ENCODE results near the gene C16orf92. TPM values are rescaled to one million over a fixed set of nuclear protein-coding genes. Genes with fewer than 3 reads are reported as not detected.
"Not testable (repeated sequence)": the region's sequence is repeated elsewhere in the genome, so short reads cannot be mapped to it uniquely, and the experiment has no call there.

The C16orf92 gene
- polyA plus RNA-seq, 3 donors from 2014 or later, result not detected

DNA sequence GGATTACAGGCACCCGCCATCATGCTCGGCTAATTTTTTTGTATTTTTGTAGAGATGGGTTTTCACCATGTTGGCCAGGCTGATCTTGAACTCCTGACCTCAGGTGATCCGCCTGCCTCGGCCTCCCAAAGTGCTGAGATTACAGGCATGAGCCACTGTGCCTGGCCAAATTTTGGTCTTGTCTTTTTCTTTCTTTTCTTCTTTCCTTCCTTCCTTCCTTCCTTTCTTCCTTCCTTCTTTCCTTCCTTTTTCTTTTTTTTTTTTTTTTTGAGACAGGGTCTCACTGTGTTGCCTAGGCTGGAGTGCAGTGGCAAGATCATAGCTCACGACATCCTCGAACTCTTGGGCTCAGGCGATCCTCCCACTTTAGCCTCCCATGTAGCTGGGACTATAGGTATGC lies 7.5 kb upstream of the C16orf92 start:
- not testable (repeated sequence) for H3K36me3 Mint-ChIP-seq, DNase-seq, H3K4me3 Mint-ChIP-seq, H3K4me1 Mint-ChIP-seq, H3K27ac Mint-ChIP-seq, H3K9me3 Mint-ChIP-seq
- peaks cover 4 to 16% (median 12%) of the 10 kb centered on the region in 3 donors for H3K27me3 Mint-ChIP-seq (ENCODE audit: low read depth in 3 of 3)

DNA sequence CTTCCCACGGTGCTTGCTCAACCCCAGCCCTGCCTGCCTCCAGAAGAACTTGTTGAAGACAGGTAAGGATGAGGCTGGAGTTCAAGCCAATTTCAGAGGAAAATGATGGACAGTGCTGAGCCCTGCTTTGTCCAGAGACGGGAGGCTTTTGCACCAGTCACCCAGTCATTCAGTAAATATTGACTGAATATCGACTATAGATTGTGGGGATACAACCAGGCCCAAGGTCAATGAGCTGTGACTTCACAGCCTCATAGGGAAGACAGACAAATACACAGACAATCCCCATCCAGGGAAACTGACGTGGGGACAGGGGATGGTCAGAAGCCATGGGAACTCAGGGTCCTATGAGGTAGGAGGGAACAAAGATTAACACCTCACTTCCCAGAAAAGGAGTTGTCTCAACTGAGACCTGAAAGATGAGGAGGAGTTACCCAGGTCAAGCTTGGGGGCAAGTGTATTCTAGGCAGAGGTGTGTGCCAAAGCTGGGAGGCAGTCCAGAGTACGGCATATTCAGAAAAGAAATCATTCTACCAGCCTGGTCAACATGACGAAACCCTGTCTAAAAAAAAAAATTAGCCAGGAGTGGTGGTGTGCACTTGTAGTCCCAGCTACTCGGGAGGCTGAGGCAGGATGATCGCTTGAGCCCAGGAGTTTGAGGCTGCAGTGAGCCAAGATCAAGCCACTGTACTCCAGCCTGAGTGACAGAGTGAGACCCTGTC lies 6.3 kb upstream of the C16orf92 start:
- Mint-ChIP-seq H3K4me3 (no peak overlapping the region), H3K4me1 (peaks cover 10 to 14% of the 10 kb centered on the region in 2 donors), H3K27me3 (ENCODE audit: low read depth in 3 of 3) (peaks cover 2 to 15% (median 14%) of the 10 kb centered on the region in 3 donors), H3K27ac (no peak overlapping the region), H3K9me3 (peaks cover 0 to 2% (median 0%) of the 10 kb centered on the region in 6 donors), H3K36me3 (no peaks in the 10 kb centered on the region)
- DNase-seq, result no peak

DNA sequence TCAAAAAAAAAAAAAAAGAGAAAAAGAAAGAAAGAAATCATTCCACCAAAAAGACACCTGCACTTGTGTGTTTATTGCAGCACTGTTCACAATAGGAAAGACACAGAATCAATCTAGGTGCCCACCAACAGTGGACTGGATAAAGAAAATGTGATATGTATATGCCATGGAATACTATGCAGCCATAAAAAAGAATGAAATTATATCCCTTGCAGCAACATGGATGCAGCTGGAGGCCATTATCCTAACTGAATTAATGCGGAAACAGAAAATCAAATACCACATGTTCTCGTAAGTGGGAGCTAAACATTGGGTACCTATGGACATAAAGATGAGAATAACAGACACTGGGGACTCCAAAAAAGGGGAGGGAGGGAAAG lies 5.7 kb upstream of the C16orf92 start:
- Mint-ChIP-seq H3K4me1 (peaks cover 8 to 9% of the 10 kb centered on the region in 2 donors), H3K4me3 (no peak overlapping the region), H3K36me3 (no peaks in the 10 kb centered on the region), H3K9me3 (no peaks in the 10 kb centered on the region), H3K27me3 (ENCODE audit: low read depth in 3 of 3) (peaks cover 0 to 14% (median 9%) of the 10 kb centered on the region in 3 donors), H3K27ac (no peak overlapping the region)
- no peak for DNase-seq

DNA sequence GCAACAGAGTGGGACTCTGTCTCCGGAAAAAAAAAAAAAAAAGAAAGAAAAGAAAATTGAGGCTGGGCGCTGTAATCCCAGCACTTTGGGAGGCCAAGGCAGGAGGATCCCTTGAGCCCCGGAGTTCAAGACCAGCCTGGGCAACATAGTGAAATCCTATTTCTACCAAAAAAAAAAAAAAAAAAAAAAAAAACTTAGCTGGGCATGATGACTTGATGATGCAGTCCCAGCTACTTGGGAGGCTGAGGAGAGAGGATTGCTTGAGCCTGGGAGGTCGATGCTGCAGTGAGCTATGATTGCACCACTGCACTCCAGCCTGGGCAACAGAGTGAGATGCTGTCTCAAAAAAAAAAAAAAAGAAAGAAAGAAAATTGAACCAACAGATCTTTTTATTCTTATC lies 5.1 kb upstream of the C16orf92 start:
- H3K9me3 Mint-ChIP-seq, H3K27ac Mint-ChIP-seq, DNase-seq, H3K4me1 Mint-ChIP-seq, H3K4me3 Mint-ChIP-seq, H3K36me3 Mint-ChIP-seq: not testable (repeated sequence)
- peaks cover 0 to 11% (median 7%) of the 10 kb centered on the region in 3 donors for H3K27me3 Mint-ChIP-seq (ENCODE audit: low read depth in 3 of 3)

DNA sequence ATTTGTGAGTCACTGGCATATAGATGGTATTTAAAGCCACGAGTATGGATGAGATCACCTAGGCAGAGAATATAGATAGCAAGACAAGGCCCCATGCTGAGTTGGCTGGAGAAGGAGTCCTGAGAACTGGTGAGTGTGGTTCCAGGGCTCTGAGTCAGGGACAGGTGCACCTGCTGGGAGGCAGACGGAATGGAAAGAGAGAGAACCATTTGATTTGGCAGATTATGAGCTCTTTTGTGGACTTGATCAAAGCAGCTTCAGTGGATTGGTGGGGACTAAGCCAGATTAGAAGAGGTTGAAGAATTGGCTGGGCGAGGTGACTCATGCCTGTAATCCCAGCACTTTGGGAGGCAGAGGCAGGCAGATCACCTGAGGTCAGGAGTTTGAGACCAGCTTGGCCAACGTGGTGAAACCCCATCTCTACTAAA lies 4.3 kb upstream of the C16orf92 start:
- H3K27ac Mint-ChIP-seq, result no peak overlapping the region
- H3K9me3 Mint-ChIP-seq, result no peaks in the 10 kb centered on the region
- H3K4me1 Mint-ChIP-seq, result peaks cover 8 to 9% of the 10 kb centered on the region in 2 donors
- DNase-seq, result no peak
- H3K4me3 Mint-ChIP-seq, result no peak overlapping the region
- no peaks in the 10 kb centered on the region for H3K36me3 Mint-ChIP-seq
- peaks cover 0 to 11% (median 5%) of the 10 kb centered on the region in 3 donors for H3K27me3 Mint-ChIP-seq (ENCODE audit: low read depth in 3 of 3)

DNA sequence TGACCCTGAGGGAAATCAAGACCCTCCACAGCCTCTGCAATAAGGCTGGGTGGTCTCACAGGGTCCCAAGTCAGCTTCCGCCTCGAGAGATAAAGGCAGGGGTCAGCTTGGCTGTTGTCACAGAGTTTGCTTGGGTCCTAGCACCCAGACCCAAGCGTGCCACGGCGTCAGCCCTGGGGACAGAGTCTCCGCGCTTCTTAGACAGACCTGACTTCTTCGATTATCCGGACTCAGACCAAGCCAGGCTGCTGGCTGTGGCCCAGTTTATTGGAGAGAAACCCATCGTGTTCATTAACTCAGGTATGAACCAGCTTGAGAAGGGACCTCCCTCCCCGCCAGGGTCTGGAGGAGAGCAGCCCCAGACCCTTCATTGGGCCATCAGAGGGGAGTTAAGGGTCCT lies 588 bp downstream of the C16orf92 start:
- no peaks in the 10 kb centered on the region for H3K36me3 Mint-ChIP-seq
- H3K4me1 Mint-ChIP-seq, result peaks cover 8 to 9% of the 10 kb centered on the region in 2 donors
- peaks cover 0 to 2% (median 0%) of the 10 kb centered on the region in 6 donors for H3K9me3 Mint-ChIP-seq
- DNase-seq, result no peak
- H3K27me3 Mint-ChIP-seq (ENCODE audit: low read depth in 3 of 3), result peaks cover 2 to 17% (median 5%) of the 10 kb centered on the region in 3 donors
- H3K4me3 Mint-ChIP-seq, result no peak overlapping the region
- no peak overlapping the region for H3K27ac Mint-ChIP-seq

DNA sequence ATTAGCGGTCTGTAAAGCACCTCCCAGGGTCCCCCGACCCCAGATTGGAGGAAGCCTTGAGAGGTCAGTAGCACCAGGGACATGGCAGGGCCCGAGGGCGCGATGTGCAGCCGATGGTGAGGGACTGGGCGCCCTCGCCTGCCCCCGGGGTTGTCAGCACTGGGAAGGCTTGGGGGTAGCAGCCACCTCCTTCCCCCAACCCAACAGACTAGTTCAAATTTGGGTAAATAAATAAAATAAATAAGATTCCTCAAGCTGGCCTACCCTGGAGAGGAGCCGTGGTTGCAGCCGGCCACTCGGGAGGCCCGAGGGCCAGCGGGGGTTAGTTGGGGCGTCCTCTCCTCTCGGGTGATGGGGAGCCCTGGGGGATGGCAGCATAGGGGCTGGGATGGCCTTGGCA lies 1.5 kb downstream of the C16orf92 start:
- peaks cover 2 to 13% (median 7%) of the 10 kb centered on the region in 3 donors for H3K27me3 Mint-ChIP-seq (ENCODE audit: low read depth in 3 of 3)
- peaks cover 0 to 2% (median 0%) of the 10 kb centered on the region in 6 donors for H3K9me3 Mint-ChIP-seq
- no peak for DNase-seq
- no peak overlapping the region for H3K27ac Mint-ChIP-seq
- no peaks in the 10 kb centered on the region for H3K36me3 Mint-ChIP-seq
- peaks cover 8 to 9% of the 10 kb centered on the region in 2 donors for H3K4me1 Mint-ChIP-seq
- no peak overlapping the region for H3K4me3 Mint-ChIP-seq

DNA sequence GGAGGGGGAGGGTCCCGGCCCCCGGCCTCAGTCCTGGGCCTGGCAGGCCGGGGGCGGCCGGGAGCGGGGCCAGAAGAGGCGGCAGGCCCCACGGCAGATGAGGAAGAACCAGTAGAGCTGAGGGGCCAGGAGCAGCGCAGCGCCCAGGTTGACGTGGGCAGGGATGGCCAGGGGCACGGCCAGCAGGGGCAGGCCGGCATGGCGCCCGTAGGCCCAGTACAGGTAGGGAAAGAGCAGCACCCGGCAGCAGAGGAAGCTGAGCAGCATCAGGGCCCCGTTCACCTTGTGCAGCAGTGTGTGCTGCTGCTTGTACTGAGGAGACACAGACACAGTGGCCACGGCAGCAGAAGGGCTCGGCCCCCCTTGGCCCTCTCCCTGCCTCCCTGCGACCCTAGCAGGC lies 2.2 kb downstream of the C16orf92 start:
- H3K27me3 Mint-ChIP-seq (ENCODE audit: low read depth in 3 of 3), result peaks cover 6 to 16% (median 7%) of the 10 kb centered on the region in 3 donors
- H3K4me3 Mint-ChIP-seq, result no peak overlapping the region
- peaks cover 0 to 2% (median 0%) of the 10 kb centered on the region in 6 donors for H3K9me3 Mint-ChIP-seq
- H3K36me3 Mint-ChIP-seq, result no peaks in the 10 kb centered on the region
- H3K4me1 Mint-ChIP-seq, result peaks cover 9 to 10% of the 10 kb centered on the region in 2 donors
- no peak overlapping the region for H3K27ac Mint-ChIP-seq
- DNase-seq, result no peak

DNA sequence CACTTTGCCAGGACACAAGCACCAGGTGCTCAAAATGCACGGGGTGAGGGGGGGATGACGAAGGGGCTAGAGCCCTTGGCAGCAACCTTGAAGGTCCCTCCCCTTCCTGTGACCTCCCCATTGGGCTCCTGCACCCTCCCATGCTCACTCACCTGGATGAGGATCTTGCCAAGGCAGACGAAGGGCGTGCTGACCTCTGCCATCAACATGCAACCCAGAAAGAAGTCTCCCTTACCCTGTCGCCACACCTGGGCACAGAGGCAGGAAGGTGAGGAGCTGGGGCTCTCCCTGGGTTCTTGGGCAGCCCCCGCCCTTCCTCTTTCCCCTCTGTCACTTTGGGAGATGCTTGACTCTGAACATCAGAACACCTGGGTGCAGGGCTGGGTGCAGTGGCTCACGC lies 2.6 kb downstream of the C16orf92 start:
- no peak for DNase-seq
- peaks cover 9 to 10% of the 10 kb centered on the region in 2 donors for H3K4me1 Mint-ChIP-seq
- H3K36me3 Mint-ChIP-seq, result no peaks in the 10 kb centered on the region
- H3K4me3 Mint-ChIP-seq, result no peak overlapping the region
- peaks cover 0 to 2% (median 0%) of the 10 kb centered on the region in 6 donors for H3K9me3 Mint-ChIP-seq
- peaks cover 6 to 17% (median 7%) of the 10 kb centered on the region in 3 donors for H3K27me3 Mint-ChIP-seq (ENCODE audit: low read depth in 3 of 3)
- no peak overlapping the region for H3K27ac Mint-ChIP-seq

DNA sequence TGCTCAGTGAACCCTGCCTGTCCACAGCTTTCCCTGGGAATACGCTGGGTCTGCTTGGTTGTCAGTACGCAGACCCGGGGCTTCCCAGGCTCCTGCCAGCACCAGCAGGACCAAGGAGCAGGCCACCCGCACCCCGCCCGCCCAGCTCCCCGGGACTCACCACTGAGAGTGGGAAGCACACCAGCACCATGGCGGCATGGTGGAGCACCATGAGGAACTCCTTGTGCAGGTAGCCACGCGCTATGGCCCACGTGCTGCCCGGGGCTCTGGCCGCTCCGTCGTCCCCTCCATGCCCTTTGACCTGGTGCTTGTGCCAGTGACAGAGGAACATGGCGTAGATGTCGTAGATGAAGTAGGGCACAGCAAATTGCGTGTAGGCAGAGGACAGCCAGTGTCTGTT lies 3.5 kb downstream of the C16orf92 start:
- Mint-ChIP-seq H3K9me3 (peaks cover 0 to 2% (median 0%) of the 10 kb centered on the region in 6 donors), H3K27me3 (ENCODE audit: low read depth in 3 of 3) (peaks cover 7 to 15% (median 8%) of the 10 kb centered on the region in 3 donors), H3K4me1 (peaks cover 2 to 3% of the 10 kb centered on the region in 2 donors), H3K27ac (peak overlapping the region in 1 of 6 donors; percentile 62), H3K4me3 (no peak overlapping the region), H3K36me3 (no peaks in the 10 kb centered on the region)
- no peak for DNase-seq

DNA sequence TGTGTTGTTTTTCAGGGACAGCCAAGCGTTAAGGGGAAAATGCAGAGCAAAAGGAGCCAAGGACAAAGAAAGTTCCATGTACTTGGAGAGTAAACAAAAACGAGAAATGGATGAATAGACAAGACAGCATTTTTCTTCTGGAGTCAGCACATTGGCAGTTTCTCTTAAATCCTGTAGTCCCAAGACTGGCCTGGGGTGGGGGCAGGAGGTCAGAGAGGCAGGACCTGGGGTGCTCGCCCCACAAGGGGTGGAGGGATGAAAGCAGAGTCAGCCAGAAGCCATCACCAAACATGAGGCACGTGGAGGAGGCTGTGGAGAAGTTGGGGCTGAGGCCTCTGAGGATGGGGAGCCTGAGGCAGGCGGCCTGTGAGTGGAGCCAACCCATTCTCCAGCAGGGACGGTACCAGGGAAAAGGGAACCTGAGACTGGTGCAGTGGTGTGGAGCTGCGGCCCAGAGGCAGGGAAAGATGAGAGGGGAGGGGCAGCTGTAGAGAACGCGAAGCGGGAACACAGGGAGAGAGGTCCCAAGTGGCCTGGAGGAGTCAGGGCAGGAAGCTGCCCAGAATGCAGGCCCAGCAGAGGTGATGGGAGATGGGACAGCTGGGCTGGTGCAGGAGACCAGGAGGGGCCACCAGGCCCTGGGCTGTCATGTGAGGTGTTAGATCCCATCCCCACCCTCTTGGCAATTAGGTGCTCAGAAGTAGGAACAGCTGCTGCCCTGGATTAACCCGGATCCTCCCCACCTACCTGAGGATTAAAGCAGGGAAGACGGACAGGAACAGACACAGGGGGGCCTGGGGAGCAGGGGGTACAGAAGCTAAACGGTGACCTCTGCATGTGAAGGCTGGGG lies 4.8 kb downstream of the C16orf92 start:
- Mint-ChIP-seq H3K4me1 (peaks cover 4 to 5% of the 10 kb centered on the region in 2 donors), H3K4me3 (peak overlapping the region in 1 of 5 donors; percentile 10), H3K27me3 (ENCODE audit: low read depth in 3 of 3) (peaks cover 10 to 18% (median 12%) of the 10 kb centered on the region in 3 donors), H3K9me3 (peaks cover 0 to 4% (median 0%) of the 10 kb centered on the region in 6 donors), H3K27ac (no peak overlapping the region), H3K36me3 (no peaks in the 10 kb centered on the region)
- no peak for DNase-seq

DNA sequence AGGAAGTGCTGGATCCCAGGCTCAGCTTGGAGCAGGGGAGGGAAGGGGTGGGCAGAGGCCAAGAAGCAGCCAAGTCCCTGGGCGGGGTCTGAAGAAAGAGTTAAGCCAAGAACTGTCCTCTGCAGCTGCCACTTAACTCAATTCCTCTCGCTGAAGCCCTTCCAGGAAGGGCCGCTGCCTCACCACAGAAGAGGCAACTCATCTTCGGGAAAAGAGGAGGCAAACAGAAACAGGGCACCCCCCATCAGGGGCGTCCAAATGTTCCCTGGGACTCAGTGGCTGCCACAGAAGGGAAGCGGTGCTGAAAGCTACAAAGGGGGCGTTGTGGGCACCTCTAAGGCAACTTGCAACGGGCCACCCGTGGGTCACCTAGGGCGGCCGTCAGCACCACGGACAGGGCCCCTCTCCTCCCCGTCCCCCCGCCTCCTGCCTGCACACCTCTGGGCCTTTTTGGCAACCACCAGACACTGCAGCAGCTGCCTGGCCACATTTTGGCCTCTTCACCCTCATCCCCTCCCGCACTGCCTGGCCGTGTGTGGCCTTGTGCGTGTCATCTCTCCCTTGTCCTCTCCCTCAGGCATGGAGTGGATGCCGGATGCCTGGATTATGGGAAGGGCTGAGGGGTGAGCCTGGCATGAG lies 5.6 kb downstream of the C16orf92 start:
- H3K4me1 Mint-ChIP-seq, result peaks cover 4 to 5% of the 10 kb centered on the region in 2 donors
- H3K4me3 Mint-ChIP-seq, result no peak overlapping the region
- H3K27me3 Mint-ChIP-seq (ENCODE audit: low read depth in 3 of 3), result peaks cover 10 to 18% (median 12%) of the 10 kb centered on the region in 3 donors
- H3K36me3 Mint-ChIP-seq, result no peaks in the 10 kb centered on the region
- H3K27ac Mint-ChIP-seq, result no peak overlapping the region
- peak in 1 of 3 donors; percentile 20 for DNase-seq
- H3K9me3 Mint-ChIP-seq, result peaks cover 0 to 4% (median 0%) of the 10 kb centered on the region in 6 donors

DNA sequence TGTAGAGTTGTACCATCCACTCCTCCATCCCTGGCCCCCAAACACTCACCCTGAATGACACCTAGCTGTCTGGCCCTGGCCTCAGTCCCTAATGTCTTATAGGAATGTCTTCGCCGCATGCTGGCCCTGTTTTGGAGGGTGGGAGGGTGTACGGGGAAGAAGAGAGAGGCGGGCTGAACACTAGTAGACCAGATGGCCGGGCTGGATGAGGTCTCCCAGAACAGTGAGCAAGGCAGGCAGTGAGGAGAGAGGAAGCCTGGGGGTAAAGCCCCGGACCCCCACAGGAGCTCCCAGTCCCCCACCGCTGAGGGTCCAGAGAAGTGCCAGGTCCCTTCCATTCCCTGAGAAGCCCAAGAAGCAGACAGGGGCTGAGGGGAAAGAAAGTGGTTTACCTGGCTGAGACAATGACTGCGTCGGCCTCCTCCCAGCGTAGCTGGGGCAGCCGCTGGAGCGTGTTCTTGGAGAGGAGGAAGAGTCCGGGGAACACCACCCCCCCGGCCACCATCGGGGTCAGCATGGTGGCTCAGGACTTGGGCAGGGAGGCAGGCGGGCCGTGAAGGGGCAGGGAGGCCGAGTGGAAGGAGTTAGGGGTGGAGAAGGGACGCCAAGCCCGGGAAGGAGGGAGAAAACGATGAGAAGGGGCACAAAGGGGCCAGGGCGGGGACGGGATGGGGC lies 7.2 kb downstream of the C16orf92 start:
- H3K27ac Mint-ChIP-seq, result no peak overlapping the region
- peaks cover 4 to 5% of the 10 kb centered on the region in 2 donors for H3K4me1 Mint-ChIP-seq
- H3K27me3 Mint-ChIP-seq (ENCODE audit: low read depth in 3 of 3), result peaks cover 10 to 17% (median 14%) of the 10 kb centered on the region in 3 donors
- H3K9me3 Mint-ChIP-seq, result peaks cover 0 to 4% (median 0%) of the 10 kb centered on the region in 6 donors
- H3K36me3 Mint-ChIP-seq, result no peaks in the 10 kb centered on the region
- no peak for DNase-seq
- H3K4me3 Mint-ChIP-seq, result peak overlapping the region in 2 of 5 donors; percentile 46 to 48
